T follicular helper cell (primary cell): Measurements from ENCODE around the gene ITM2C.

Source experiments
- DNase-seq: peaks from one replicate; pipeline ENCODE4 v3.0.0-alpha.2; 2020; ENCODE audit warnings: low read depth

ITM2C gene

GRCh38 chr2:230872968-230873660, 8.4 kb downstream of the ITM2C start:
- DNase-seq: no peak

- DNase-seq: no peak
These were observed 9.1 kb downstream of the ITM2C start for GRCh38 chr2:230873661-230874401.

- DNase-seq: no peak
These were observed 9.7 kb downstream of the ITM2C start for GRCh38 chr2:230874456-230874855.

- DNase-seq: no peak
These were observed 10.1 kb downstream of the ITM2C start for GRCh38 chr2:230874876-230875275.

- no peak for DNase-seq
These were observed 10.9 kb downstream of the ITM2C start for GRCh38 chr2:230875347-230876315.

GRCh38 chr2:230877116-230877758, 12.5 kb downstream of the ITM2C start:
- DNase-seq: no peak

- no peak for DNase-seq
These were observed 13.2 kb downstream of the ITM2C start for GRCh38 chr2:230877759-230878598.

GRCh38 chr2:230878599-230879188, 14.0 kb downstream of the ITM2C start:
- DNase-seq: no peak

GRCh38 chr2:230879271-230879882, 14.6 kb downstream of the ITM2C start:
- DNase-seq: no peak

- no peak for DNase-seq
These were observed 15.1 kb downstream of the ITM2C start for GRCh38 chr2:230879891-230880290.

GRCh38 chr2:230881840-230882239, 17.1 kb downstream of the ITM2C start:
- no peak for DNase-seq

GRCh38 chr2:230885463-230886130, 20.9 kb downstream of the ITM2C start:
- no peak for DNase-seq

- DNase-seq: no peak
These were observed 21.5 kb downstream of the ITM2C start for GRCh38 chr2:230886206-230886605.

GRCh38 chr2:230886671-230887071, 21.9 kb downstream of the ITM2C start:
- DNase-seq: no peak

- DNase-seq: no peak
These were observed 22.6 kb downstream of the ITM2C start for GRCh38 chr2:230887342-230887741.

- DNase-seq: no peak
These were observed 24.2 kb downstream of the ITM2C start for GRCh38 chr2:230888824-230889400.

- no peak for DNase-seq
These were observed 25.3 kb downstream of the ITM2C start for GRCh38 chr2:230889911-230890601.

GRCh38 chr2:230890646-230891045, 25.9 kb downstream of the ITM2C start:
- DNase-seq: no peak

GRCh38 chr2:230891064-230891463, 26.3 kb downstream of the ITM2C start:
- no peak for DNase-seq
